Neuron (in vitro differentiated cells): ENCODE results near the gene MED13.

Experiments used
- H2AFZ ChIP-seq: one replicate; pipeline ENCODE4 v1.6.1; 2013; ENCODE audit warnings: low read depth, mild to moderate bottlenecking, inconsistent platforms, low read length, moderate library complexity
- H3K27me3 ChIP-seq: one replicate; pipeline ENCODE4 v1.6.1; 2013; ENCODE audit warnings: low read length; ENCODE audit not compliant: insufficient read depth
- H3K36me3 ChIP-seq: one replicate; pipeline ENCODE4 v1.6.1; 2013; ENCODE audit warnings: low read length; ENCODE audit not compliant: insufficient read depth
- H3K4me1 ChIP-seq: one replicate; pipeline ENCODE4 v1.6.1; 2013; ENCODE audit warnings: low read length; ENCODE audit not compliant: insufficient read depth
- H3K4me3 ChIP-seq: 2 replicates; pipeline ENCODE4 v1.5.1; 2013; ENCODE audit warnings: mild to moderate bottlenecking, low read length, moderate library complexity
- H3K9me3 ChIP-seq: one replicate; pipeline ENCODE4 v1.6.1; 2013; ENCODE audit warnings: low read length

MED13 gene

DNA sequence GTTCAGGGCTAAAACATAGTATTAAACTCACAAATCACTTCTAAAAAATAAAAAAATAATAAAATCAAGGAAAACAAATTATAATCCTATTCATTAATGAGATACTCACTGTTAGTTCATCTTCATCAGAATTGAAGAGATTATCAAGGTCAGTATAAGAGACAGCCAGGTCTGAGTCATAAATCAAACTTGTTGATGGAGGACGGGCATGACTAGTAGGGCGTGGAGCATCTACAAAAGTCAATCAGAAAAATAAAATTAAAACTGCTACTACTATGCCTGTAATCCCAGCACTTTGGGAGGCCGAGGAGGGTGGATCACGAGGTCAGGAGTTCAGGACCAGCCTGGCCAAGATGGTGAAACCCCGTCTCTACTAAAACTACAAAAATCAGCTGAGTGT, 78.2 kb downstream of the MED13 start:
- H3K4me3 ChIP-seq = no peak overlapping the region
- no peaks in the 10 kb centered on the region for H3K9me3 ChIP-seq
- no peaks in the 10 kb centered on the region for H3K27me3 ChIP-seq
- H3K4me1 ChIP-seq = no peaks in the 10 kb centered on the region
- no peak overlapping the region for H2AFZ ChIP-seq
- peaks cover 72% of the 10 kb centered on the region for H3K36me3 ChIP-seq

- H3K36me3 ChIP-seq = peaks cover 76% of the 10 kb centered on the region
- H2AFZ ChIP-seq = no peak overlapping the region
- peaks cover 3% of the 10 kb centered on the region for H3K9me3 ChIP-seq
- H3K4me3 ChIP-seq = no peak overlapping the region
- H3K4me1 ChIP-seq = no peaks in the 10 kb centered on the region
- H3K27me3 ChIP-seq = no peaks in the 10 kb centered on the region
Measured at GRCh38 chr17:61984821-61985220, 80.3 kb downstream of the MED13 start.

GRCh38 chr17:61981323-61981722, 83.8 kb downstream of the MED13 start:
- Histone ChIP-seq H2AFZ (no peak overlapping the region), H3K36me3 (peaks cover 77% of the 10 kb centered on the region), H3K4me1 (no peaks in the 10 kb centered on the region), H3K9me3 (peaks cover 3% of the 10 kb centered on the region), H3K4me3 (no peak overlapping the region), H3K27me3 (no peaks in the 10 kb centered on the region)

DNA sequence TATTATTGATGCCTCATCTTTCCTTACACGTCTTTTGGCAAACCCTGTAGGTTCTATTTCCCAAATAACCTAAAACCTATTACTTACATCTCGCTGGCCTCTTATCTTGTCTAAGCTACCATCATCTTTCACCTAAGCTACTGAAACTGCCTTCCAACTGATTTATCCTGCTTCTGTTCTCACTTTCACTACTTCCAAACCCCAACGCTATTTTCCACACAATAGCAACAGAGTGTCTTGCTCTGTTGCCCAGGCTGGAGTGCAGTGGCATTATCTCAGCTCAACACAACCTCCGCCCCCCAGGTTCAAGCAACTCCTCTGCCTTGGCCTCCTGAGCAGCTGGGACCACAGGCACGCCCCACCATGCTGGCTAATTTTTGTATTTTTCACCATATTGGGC, 84.5 kb downstream of the MED13 start:
- H3K4me1 ChIP-seq = no peaks in the 10 kb centered on the region
- no peaks in the 10 kb centered on the region for H3K27me3 ChIP-seq
- H3K9me3 ChIP-seq = peaks cover 3% of the 10 kb centered on the region
- H2AFZ ChIP-seq = no peak overlapping the region
- no peak overlapping the region for H3K4me3 ChIP-seq
- peaks cover 73% of the 10 kb centered on the region for H3K36me3 ChIP-seq

DNA sequence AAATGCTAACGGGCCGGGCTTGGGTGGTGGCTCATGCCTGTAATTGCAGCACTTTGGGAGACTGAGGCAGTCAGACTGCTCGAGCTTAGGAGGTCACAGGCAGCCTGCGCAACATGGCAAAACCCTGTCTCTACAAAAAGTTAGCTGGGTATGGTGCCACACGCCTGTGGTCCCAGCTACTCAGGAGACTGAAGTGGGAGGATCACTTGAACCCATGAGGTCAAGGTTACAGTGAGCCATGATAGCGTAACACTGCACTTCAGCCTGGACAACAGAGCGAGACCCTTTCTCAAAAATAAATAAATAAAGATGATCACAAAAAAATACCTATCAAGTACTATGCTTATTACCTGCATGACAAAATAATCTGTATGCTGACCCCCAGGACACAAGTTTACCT, 91.0 kb downstream of the MED13 start:
- H3K4me3 ChIP-seq = no peak overlapping the region
- peaks cover 57% of the 10 kb centered on the region for H3K36me3 ChIP-seq
- H3K27me3 ChIP-seq = no peaks in the 10 kb centered on the region
- no peaks in the 10 kb centered on the region for H3K9me3 ChIP-seq
- H3K4me1 ChIP-seq = no peaks in the 10 kb centered on the region
- no peak overlapping the region for H2AFZ ChIP-seq

- Histone ChIP-seq H3K36me3 (peaks cover 57% of the 10 kb centered on the region), H2AFZ (no peak overlapping the region), H3K9me3 (no peaks in the 10 kb centered on the region), H3K27me3 (no peaks in the 10 kb centered on the region), H3K4me3 (no peak overlapping the region), H3K4me1 (no peaks in the 10 kb centered on the region)
Measured at GRCh38 chr17:61972311-61972710, 92.8 kb downstream of the MED13 start.

- H3K36me3 ChIP-seq = peaks cover 71% of the 10 kb centered on the region
Measured at GRCh38 chr17:61970030-61970429, 95.0 kb downstream of the MED13 start.

GRCh38 chr17:61968757-61969156, 96.3 kb downstream of the MED13 start:
- Histone ChIP-seq H3K27me3 (no peaks in the 10 kb centered on the region), H3K36me3 (peaks cover 74% of the 10 kb centered on the region), H2AFZ (no peak overlapping the region)

More at GRCh38 chr17:61970030-61970429, 95.0 kb downstream of the MED13 start:
- Histone ChIP-seq H2AFZ (no peak overlapping the region), H3K9me3 (no peaks in the 10 kb centered on the region), H3K4me3 (no peak overlapping the region), H3K27me3 (no peaks in the 10 kb centered on the region), H3K4me1 (no peaks in the 10 kb centered on the region)

GRCh38 chr17:61967729-61968128, 97.3 kb downstream of the MED13 start:
- Histone ChIP-seq H3K27me3 (no peaks in the 10 kb centered on the region), H2AFZ (no peak overlapping the region), H3K4me1 (no peaks in the 10 kb centered on the region), H3K36me3 (peaks cover 76% of the 10 kb centered on the region), H3K4me3 (no peak overlapping the region), H3K9me3 (no peaks in the 10 kb centered on the region)

More at GRCh38 chr17:61968757-61969156, 96.3 kb downstream of the MED13 start:
- Histone ChIP-seq H3K4me3 (no peak overlapping the region), H3K9me3 (no peaks in the 10 kb centered on the region), H3K4me1 (no peaks in the 10 kb centered on the region)

GRCh38 chr17:61966191-61966590, 98.9 kb downstream of the MED13 start:
- no peaks in the 10 kb centered on the region for H3K4me1 ChIP-seq
- no peak overlapping the region for H3K4me3 ChIP-seq
- H3K9me3 ChIP-seq = no peaks in the 10 kb centered on the region
- H2AFZ ChIP-seq = no peak overlapping the region
- H3K27me3 ChIP-seq = no peaks in the 10 kb centered on the region
- peaks cover 71% of the 10 kb centered on the region for H3K36me3 ChIP-seq

- no peaks in the 10 kb centered on the region for H3K4me1 ChIP-seq
- no peaks in the 10 kb centered on the region for H3K9me3 ChIP-seq
- peaks cover 77% of the 10 kb centered on the region for H3K36me3 ChIP-seq
- H3K27me3 ChIP-seq = no peaks in the 10 kb centered on the region
- no peak overlapping the region for H3K4me3 ChIP-seq
- H2AFZ ChIP-seq = no peak overlapping the region
Measured at GRCh38 chr17:61955619-61956018, 109.5 kb downstream of the MED13 start.

- no peaks in the 10 kb centered on the region for H3K9me3 ChIP-seq
- H3K27me3 ChIP-seq = no peaks in the 10 kb centered on the region
- H3K4me1 ChIP-seq = no peaks in the 10 kb centered on the region
- H2AFZ ChIP-seq = no peak overlapping the region
- no peak overlapping the region for H3K4me3 ChIP-seq
- H3K36me3 ChIP-seq = peaks cover 82% of the 10 kb centered on the region
Measured at GRCh38 chr17:61947367-61948078, 117.6 kb downstream of the MED13 start.

DNA sequence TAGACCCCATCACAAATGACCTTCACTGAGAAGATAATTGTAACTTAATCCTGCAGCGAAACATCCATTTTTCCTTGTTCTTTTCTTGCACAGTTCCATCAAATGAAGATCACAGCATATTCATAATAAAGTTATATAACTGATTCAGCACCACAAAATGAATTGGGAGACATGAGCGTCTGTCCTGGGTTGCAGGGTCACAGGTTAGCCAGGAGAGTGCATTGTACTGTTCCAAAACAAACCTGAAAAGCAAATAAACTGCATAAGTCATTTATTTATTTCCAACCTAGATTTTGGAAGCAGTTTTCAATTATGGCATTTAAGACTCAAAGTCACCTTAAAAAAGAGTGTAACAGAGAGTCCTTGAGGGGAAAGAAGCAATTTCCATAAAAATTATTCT, 118.7 kb downstream of the MED13 start:
- Histone ChIP-seq H3K4me3 (no peak overlapping the region), H3K4me1 (no peaks in the 10 kb centered on the region), H2AFZ (no peak overlapping the region), H3K27me3 (no peaks in the 10 kb centered on the region), H3K36me3 (peaks cover 74% of the 10 kb centered on the region), H3K9me3 (no peaks in the 10 kb centered on the region)

GRCh38 chr17:61943117-61943516, 122.0 kb downstream of the MED13 start:
- no peaks in the 10 kb centered on the region for H3K4me1 ChIP-seq
- no peaks in the 10 kb centered on the region for H3K27me3 ChIP-seq
- H3K9me3 ChIP-seq = no peaks in the 10 kb centered on the region
- H2AFZ ChIP-seq = no peak overlapping the region
- peaks cover 48% of the 10 kb centered on the region for H3K36me3 ChIP-seq
- no peak overlapping the region for H3K4me3 ChIP-seq
